Middle frontal gyrus (tissue), 1 donor: Measurements from ENCODE around the gene LGALS3BP.

Experiments used
- DNase-seq: peaks from one replicate; pipeline ENCODE4 v3.0.0-alpha.2; 2015; ENCODE audit warnings: low spot score; ENCODE audit errors: extremely low spot score

Gene LGALS3BP

DNA sequence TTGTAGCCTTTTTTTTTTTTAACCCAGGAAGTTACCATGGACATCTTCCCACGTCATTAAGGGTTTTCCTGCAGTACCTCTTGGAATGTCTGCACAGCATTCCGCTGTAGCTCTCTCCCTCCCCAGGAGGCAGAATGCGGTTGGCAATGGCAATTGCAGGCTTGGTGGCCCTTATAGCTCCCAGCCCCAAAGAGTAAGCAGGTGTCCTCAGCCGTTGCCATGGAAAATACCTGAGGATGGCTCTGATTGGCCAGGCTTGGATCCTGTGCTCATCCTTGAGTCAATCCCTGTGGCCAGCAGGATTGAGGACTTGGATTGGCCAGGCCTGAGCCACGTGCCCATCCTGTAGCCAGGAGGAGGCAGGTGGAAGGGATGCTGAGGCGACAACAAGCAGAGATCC is 39.0 kb downstream of the LGALS3BP start:
- no peak for DNase-seq

DNA sequence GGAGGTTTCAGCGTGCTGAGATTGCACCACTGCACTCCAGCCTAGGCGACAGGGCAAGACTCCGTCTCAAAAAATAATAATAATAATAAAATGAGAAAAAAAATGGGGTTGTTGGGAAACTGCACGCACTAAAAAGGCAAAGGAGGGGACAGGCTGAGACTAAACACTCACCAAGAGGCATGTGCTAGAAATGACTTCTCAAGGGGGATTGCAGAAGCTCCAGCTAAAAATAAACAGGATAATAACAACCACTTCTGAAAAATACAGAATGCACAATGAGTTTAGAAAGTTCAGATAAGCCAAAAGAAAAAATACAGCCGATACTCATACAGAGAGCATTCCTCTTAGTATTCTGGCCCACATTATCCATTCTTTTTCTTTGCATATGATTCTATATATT is 39.5 kb downstream of the LGALS3BP start:
- DNase-seq, result no peak

DNA sequence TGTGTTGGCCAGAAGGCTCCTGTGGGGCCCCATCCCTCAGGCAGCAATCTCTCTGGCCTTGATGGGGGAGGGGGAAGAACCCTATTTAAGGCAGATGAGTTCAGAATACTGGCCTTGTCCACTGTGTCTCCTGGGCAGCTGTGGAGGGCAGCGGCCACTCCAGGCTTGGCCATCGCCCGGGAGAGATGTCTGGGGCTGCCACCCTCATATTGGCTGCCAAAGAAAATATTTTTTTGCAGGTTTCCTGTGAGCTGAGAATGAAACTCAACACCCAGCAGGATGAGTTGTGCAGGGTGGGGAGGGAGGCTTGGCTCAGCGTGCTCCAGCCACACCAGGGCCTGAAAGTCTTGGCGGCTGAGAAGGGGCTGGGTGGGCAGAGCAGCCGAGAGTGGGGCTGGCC is 40.1 kb downstream of the LGALS3BP start:
- no peak for DNase-seq

DNA sequence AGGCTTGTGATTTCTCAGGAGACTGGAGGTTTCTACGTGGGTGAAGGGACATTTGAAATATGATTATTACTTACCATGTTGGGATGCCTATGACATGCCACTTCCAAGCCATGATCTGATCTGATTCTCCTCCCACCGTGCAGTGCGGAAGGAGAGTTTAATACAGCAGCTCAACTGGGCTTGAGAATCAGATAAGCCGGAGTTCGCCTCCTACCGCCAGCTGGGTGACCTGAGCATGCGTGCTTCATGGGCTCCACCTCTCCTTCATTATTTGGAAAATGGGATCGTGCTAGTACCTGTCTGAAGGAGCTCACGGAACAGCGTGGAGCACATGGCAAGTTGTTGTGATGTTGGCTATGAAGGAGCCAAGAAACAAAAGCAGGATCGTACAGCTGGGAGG is 42.2 kb downstream of the LGALS3BP start:
- no peak for DNase-seq

DNA sequence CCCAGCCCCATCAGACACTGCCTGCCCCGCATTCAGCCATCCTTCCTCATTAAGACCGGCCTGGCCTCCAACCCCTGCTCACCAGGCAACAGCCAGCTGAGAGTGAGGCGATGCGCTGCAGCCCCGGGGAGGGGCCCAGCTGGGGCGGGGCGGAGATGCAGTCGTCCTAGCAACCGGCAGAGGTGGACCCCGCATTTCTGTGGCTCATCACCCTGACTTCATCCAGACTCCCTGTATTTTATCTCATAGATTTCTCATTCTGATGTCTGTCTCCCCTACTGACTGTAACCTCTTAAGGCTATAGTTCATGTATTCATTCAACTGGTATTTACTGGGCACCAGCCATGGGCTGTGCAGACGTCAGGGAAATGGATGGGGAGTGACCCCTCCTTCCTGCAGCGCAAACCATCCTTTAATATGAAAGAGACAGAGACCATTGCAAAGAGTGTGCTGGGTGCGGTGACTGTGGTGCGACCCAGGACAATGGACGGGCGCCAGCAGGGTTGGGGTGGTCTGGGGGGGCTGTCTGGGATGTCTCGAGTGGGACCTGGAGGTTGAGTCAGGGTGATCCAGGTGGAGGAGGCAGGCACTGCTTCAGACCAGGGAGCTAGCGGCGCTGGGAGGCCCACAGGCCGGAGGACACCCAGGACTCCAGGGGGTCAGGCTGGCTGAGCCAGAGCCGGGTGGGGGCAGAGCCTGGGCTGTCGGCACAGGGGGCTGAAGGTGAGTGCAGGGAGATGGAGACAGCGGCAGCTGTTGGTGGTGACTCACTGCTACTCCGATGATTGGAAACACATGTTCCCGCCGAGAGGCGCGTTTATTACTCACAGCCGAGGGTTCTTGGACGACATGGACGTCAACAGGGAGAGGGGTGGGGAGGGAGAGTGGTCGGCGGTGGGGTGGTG is 44.1 kb downstream of the LGALS3BP start:
- DNase-seq, result no peak

DNA sequence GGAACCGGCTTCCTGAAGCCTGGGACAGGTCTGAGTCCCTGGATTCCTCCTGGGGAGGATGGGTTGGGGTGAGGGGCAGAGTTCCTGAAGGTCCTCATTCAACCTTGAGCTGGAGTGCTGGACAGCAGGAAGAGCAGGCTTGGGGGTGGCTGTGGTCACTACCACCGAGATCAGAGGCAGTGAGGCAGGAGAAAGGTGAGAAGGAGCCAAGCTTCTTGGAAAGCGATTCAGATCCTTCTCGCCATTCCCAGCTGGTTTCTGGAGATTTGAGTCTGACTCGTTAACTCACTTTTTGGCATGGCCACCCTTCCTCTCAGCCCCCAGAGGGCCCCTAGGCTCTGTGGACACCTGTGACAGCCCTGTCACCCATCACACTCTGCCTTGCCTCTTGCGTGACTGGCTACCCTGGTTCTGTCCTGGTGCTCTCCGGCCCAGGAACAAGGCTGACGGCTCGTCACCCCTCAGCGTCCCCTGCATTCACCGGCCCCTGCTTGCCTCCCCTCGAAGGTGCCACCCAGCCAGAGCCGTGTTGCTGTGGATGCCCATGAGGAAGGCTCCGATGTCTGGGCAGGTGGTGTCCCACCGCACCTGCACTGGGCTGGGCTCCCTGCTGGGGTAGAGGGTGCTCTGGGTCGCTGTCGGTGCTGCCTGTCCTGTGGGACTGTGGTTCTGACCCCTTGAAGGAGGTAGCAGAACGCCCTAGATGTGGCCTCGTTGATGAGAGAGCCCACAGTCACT is 44.9 kb downstream of the LGALS3BP start:
- no peak for DNase-seq

DNA sequence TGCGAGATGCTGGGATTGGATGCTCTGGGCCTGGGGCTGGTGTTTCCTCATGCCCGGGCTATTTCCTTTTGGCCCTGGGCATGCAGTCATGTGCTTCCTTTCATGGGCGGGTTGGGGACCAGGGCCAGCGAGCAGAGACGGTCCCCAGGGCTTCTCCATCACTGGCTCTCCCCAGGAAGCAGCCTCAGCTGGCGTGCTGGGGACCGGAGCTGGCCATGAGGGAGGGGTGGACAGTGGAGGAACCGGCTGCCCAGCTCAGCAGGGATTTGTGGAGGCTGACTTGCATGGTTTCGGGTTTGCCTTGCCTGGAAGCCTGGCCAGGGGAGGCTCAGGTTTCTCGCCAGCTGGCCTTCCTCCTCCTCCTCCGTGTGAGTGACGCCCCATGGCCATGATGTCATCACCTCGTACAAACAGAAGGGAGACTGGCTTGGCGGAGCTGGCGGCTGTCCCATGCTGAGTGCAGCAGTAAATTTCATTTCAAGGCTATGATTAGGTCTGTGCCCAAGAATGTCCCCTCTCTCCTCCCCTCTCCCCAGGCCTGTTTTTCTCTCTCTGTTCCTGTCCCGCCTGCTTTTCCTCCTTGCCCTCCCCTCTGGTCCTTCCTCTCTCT is 45.7 kb downstream of the LGALS3BP start:
- DNase-seq, result no peak

DNA sequence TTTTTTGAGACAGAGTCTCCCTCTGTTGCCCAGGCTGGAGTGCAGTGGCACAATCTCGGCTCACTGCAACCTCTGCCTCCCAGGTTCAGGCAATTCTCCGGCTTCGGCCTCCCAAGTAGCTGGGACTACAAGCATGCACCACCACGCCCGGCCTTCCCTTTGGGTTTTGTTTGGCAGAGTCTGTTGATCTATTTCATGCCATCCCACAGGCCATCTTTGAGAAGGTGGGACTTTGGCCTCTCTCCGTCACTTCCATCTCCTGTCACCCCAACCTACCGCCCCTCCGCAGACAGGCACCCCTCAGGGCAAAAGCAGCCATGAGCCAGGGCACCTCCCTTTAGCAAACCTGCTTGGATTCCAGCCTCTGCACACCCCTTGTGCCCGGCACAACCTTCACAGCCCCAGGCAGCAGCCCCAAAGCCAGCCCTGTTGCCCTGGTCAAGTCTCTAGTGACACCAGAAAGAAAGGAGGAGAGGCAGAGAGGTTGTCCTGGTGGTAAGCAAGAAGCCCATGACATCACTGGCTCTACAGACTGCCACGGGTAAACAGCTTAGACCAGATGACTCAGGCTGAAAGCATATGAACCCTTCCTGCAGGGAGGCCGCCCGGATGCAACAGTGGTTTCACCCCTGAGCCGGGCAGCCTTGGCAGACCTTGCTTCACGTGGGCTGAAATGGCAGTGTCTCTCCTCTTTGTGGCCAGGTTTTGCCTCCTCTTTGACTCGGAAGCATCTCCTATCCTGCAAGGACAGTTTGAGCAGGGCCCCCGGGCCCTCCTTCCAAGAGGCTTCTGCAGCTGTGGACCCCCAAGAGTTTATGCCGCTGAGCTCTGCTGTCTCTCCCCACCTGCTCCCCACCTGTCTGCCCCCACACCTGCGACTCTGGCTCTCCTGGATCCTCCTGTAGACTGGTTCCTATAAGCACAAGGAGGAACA is 46.4 kb downstream of the LGALS3BP start:
- no peak for DNase-seq

DNA sequence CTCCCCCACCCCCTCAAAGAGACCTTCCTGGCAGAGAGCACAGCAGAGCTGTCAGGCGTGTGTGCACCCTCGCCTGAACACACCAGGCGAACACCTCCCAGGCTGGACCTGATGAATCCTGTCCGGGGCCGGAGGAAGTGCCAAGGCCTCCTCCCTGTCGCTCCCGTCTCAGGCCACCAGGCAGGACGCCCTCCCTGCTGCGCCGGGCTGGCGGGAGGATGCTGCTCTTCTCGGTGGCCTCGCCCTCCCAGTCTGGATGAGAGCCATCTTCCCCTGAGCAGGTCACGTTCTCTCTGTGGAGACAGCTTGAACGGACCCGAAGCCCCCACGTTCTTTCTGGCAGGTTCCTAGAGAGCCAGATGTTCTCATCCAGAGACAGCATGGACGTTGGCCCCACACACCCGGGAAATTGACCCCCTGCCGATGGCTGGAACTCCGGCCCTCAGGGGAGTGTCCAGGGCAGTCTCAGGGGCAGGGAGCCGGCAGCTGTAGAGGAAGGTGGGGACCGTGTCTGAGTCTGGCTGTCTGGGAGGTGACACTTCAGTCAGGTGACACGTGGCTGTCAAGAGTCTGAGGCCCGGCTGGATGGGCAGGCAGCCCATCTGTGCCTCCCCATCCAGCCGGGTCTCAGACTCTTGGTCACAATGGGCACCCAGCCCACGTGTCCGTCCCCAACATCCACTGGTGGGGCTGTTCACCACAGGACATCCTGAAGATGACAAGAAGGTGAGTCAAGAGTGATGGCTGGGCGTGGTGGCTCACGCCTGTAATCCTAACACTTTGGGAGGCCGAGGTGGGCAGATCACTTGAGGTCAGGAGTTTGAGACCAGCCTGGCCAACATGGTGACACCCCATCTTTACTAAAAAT is 49.6 kb downstream of the LGALS3BP start:
- no peak for DNase-seq

DNA sequence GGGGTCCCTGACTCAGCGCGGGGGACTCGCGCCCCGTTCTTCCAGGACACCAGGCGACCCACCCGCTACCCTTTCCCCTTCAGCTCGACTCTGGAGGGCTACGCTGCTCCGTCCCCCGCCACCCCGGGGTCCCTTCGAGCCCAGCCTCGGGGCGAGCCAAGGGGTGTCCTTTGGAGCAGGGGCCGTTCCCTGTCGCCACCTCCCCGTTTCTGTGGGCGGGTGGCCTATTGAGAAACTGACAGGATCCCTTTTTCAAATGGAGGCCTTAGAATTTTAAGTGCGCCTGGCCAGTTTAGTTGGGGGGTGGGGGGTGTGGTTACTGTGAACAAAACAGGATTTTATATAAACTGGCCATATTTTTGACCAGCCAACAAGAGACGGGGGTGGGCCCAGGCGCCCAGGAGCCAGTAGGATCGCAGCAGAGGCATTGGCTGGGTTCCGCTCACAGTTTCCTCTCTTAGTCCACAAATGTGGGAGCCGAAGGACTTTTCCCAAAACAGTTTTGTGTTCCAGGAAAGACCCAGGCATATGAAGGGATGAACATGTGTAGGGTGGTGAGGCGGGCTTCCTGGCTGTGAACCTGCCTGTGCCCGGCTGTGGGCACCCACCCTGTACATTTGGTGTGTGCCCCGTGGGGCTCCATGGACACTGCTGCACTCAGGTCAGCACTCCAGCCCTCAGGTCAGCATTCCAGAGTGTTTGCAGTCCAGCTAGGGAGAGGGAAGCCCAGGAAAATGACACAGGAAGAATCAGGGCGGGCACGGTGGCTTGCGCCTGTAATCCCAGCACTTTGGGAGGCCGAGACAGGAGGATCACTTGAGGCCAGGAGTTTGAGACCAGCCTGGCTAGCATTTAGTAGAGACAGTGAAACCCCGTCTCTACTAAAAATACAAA is 53.8 kb downstream of the LGALS3BP start:
- DNase-seq, result no peak

DNA sequence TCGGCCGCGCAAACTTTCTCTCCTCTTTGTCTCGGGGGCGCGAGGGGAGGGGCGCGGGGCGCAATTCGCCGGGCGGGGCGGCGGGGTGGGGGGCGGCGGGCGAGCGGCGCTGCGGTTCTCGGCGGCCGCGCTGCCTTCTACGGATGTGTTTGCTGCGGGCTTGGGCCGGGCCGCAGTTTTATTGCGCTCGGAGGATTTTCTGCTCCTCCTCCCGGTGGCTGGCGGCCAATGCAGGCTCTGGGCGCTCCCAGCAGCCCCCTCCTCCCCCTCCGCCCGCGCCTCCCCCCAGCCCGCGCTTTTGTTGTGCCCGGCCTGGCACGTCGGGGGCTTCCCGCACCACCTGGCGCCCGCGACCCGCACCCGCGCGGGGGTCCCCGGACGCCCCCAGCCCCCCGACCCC is 54.5 kb downstream of the LGALS3BP start, which contains the start of gene TIMP2:
Gene TIMP2, minus strand, starts transcription at position 154 of the 400 bp plus-strand sequence. CDS start 299 bp downstream, outside the sequence.
- DNase-seq, result peak; percentile 78

DNA sequence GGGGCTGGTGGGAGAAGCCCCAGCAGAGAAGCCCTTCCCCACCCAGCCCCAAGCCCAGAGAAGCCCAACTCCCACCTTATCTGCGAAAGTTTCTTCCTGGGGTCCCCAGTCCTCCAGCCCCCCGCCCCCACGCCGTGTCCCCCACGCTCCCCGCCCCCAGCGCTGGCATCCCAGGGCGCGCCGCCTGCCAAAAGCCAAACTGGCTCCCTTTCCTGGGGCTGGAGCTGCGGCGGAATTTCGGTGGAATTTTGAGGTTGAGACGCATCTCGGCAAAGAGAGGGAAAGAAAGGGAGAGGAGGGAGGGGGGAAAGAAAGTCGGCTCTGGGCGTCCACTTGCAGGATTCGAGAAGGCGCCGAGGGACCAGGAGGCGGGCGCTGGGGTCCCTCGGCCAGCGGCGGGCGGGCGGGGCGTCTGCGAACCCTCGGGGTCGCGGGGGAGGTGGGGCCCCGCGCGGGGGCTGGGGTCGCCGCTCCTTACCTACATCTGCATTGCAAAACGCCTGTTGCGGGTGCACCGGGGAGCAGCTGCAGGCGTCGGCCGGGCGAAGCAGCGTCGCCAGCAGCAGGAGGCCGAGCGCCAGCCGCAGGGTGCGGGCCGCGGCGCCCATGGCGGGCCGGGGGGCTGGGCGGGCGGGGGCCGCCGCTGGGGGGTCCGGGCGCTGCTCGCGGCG is 55.1 kb downstream of the LGALS3BP start:
- DNase-seq, result no peak

DNA sequence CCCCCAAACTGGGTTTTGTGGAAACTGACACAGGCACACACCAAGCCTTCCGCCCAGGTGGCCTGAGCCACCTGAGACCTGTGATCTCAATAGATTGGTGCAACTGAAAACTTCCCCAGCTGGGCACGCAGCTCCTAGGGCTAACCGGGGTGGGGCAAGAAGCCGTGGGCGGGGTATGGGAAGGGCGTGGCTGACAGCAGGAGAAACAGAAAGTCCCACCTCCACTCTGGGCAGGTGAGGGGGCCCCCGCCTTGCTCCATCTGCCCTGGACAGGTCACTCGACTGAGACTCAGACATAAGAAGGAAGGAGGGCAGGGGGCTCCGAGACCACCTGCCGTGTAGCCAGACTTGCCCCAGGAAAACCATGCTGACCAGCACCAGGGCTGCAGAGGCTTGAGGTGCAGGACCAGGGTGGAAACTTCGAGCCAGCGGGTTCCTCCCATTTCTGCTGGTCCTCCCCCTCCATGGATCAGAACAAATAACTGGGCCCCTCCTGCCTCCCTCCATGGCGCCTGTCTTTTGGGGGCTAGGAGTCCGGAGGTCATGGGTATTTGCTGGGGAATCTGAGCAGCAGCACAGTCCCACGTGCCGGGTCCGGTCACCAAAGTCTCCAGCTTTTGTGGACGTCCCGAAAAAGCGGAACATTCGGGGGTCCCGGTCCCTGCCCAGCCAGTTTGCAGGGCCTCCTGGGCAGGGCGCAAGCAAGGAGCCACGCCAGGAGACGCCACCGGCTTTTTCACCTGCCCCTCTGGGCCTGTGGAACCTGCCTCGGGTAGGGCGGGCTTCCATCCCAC is 55.9 kb downstream of the LGALS3BP start:
- DNase-seq, result no peak

DNA sequence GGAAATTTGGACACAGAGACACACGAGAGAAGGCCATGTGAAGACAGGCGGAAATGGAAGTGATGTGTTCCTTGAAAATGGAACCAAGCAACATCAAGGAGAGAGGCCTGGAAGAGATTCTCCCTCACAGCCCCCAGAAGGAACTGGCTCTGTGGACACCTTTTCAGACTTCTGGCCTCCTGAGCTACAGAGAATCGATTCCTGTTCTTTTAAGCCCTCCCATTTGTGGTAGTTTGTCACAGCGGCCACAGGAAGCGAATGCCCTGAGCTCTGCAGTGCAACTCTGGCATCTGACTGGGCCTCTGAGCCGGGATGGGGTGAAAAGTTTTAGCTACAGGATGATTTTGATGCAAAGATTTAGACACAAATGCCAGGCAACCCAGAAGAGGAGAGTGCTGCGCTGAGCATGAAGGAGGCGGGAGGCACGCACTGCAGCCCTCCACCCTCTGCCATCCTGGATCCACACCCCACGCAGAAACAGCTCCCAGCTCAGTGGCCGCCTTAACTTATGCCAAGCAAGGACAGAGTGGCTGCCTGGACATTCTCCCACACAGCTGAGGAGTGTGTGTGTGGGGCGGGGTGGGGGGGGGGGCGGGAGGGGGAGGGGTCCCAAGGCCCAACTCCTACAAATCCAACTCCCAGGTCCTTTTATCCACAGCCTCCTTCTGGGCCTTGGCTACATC is 56.8 kb downstream of the LGALS3BP start:
- DNase-seq, result no peak

DNA sequence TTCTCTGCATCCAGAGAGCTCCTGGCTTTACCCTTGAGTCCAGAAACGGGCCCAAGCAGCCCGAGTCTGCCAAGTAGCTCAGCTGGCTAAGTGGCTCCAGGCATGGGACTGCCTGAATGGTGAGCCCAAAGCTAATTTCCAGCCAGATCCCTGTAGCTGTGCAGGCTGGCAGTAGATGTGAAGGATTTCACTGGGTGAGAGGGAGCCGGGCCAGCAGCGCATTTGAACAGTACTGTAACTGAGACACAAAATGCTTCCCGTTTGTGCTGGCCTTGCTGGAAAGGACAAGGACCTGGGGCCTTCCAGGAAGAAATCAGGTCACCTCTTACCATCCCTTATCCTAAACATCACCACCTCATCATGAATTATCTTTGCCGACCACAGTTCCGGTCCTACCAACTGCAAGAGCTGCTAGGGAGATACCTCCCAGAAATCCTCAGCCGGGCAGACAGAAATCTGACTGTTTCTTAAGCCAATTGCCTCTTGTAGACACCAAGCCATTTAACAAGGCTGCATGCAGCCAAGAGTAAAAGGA is 58.2 kb downstream of the LGALS3BP start:
- peak; percentile 62 for DNase-seq
